K562 (cell line): ENCODE data around the gene ELFN2. TPM values are rescaled to one million over a fixed set of nuclear protein-coding genes. Genes with fewer than 3 reads are reported as not detected.

Source experiments
- CLOCK ChIP-seq: fragments of 250-450 bp; sonication (Bioruptor Pico); IDR thresholded peaks from 2 replicates; pipeline ENCODE4 v1.4.0; 2020; ENCODE audit warnings: mild to moderate bottlenecking, moderate library complexity, borderline replicate concordance
- CXXC5 ChIP-seq: fragments of 250-450 bp; sonication (Bioruptor Pico); IDR thresholded peaks from 2 replicates; pipeline ENCODE4 v1.8.0; 2022; ENCODE audit warnings: inconsistent platforms, mild to moderate bottlenecking, moderate library complexity
- EHMT2 ChIP-seq: fragments of 450-650 bp; IDR thresholded peaks from 2 replicates; pipeline ENCODE4 v1.6.1; 2018; ENCODE audit warnings: antibody characterized with exemption
- ELK1 ChIP-seq: sonication (generic); formaldehyde crosslinking; IDR thresholded peaks from 2 replicates; pipeline ENCODE4 v1.8.1; 2022; ENCODE audit warnings: missing genetic modification reagents
- ETV5 ChIP-seq: sonication (generic); formaldehyde crosslinking; IDR thresholded peaks from 2 replicates; pipeline ENCODE4 v1.4.0; 2020; ENCODE audit warnings: low read depth, mild to moderate bottlenecking, missing genetic modification reagents
- TCFL5 ChIP-seq: fragments of 250-450 bp; sonication (Bioruptor Pico); conservative IDR thresholded peaks from 2 replicates; pipeline ENCODE4 v1.6.1; 2021; ENCODE audit warnings: mild to moderate bottlenecking, moderate library complexity, matching md5 sums
- ZBTB34 ChIP-seq: fragments of 250-450 bp; sonication (Bioruptor Pico); IDR thresholded peaks from 2 replicates; pipeline ENCODE4 v1.8.0; 2021; ENCODE audit warnings: mild to moderate bottlenecking, moderate library complexity
- ZNF184 ChIP-seq: sonication (generic); formaldehyde crosslinking; IDR thresholded peaks from 2 replicates; pipeline ENCODE4 v1.5.0; 2020; ENCODE audit warnings: missing genetic modification reagents
- ZNF23 ChIP-seq: fragments of 250-450 bp; sonication (Bioruptor Pico); IDR thresholded peaks from 2 replicates; pipeline ENCODE4 v1.4.0; 2020; ENCODE audit warnings: mild to moderate bottlenecking
- ZNF586 ChIP-seq: fragments of 450-650 bp; formaldehyde crosslinking; conservative IDR thresholded peaks from 2 replicates; pipeline ENCODE4 v1.4.0; 2020; ENCODE audit warnings: mild to moderate bottlenecking, moderate library complexity
- polyA plus RNA-seq, 8 experiments: library from polyadenylated mRNA; depleted of rRNA in 4 of 8; stranded (reverse) in 5 of 8; unstranded in 3 of 8; fragments of >200 nt; fragmentation: Nextera tagmentation in 2 of 8; fragmentation: Illumina TruSeq in 1 of 8; extraction: Ambion mirVana in 2 of 8; extraction: Trizol in 1 of 8; gene quantifications; 2 replicates each; pipeline versions ENCODE4 v1.2.1 to v1.2.3, GENCODE V29; 2011 to 2014; ENCODE audit warnings: inconsistent platforms in 1 of 8, missing spikeins in 1 of 8
- total RNA-seq, 7 experiments: library from RNA; depleted of rRNA in 6 of 7; stranded (reverse); fragments of >200 nt in 6 of 7; fragmentation: Illumina TruSeq in 2 of 7; extraction: Trizol in 2 of 7; gene quantifications; 2 replicates each; pipeline versions ENCODE4 v1.2.1 to v1.2.3, GENCODE V29; 2011 to 2021; ENCODE audit warnings: low replicate concordance in 1 of 7

The ELFN2 gene
- total and polyA plus RNA-seq, 9 of the 15 experiments (the other 6 are each of a cell fraction or from before 2014, with no cell fraction given): not detected

- TF ChIP-seq ETV5 (CRISPR knock-in tag) (no peak), ELK1 (no peak), EHMT2 (no peak), ZNF184 (no peak), TCFL5 (CRISPR knock-in tag) (no peak), ZNF23 (CRISPR knock-in tag) (no peak), CLOCK (CRISPR knock-in tag) (no peak), CXXC5 (CRISPR knock-in tag) (no peak), ZBTB34 (CRISPR knock-in tag) (no peak), ZNF586 (CRISPR knock-in tag) (no peak)
Observed at GRCh38 chr22:37404091-37404490, 23.2 kb downstream of the ELFN2 start (continued).
